ENCODE measurements around the gene LRFN2.

DNA sequence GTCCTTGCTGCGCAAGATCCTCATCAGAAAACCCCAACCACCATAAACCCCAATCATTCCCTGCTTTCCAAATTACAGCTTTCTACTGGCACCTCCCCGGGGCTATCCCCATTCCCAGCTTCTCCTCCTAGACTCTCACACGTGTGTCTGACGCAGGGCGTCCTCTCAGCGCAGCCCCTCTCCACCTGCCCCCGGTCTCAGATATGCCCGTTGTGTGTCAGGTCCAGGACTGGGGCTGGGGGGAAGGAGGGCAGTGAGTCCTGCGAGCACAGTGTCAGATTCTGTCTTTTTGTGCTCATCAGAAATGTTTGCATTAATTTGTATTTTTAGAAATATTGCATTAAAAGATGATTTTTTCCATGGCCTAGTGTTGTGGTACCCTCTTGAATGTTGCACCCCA is 48.6 kb downstream of the LRFN2 start:
- TF ChIP-seq, protein P1, sequence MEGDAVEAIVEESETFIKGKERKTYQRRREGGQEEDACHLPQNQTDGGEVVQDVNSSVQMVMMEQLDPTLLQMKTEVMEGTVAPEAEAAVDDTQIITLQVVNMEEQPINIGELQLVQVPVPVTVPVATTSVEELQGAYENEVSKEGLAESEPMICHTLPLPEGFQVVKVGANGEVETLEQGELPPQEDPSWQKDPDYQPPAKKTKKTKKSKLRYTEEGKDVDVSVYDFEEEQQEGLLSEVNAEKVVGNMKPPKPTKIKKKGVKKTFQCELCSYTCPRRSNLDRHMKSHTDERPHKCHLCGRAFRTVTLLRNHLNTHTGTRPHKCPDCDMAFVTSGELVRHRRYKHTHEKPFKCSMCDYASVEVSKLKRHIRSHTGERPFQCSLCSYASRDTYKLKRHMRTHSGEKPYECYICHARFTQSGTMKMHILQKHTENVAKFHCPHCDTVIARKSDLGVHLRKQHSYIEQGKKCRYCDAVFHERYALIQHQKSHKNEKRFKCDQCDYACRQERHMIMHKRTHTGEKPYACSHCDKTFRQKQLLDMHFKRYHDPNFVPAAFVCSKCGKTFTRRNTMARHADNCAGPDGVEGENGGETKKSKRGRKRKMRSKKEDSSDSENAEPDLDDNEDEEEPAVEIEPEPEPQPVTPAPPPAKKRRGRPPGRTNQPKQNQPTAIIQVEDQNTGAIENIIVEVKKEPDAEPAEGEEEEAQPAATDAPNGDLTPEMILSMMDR (IDR thresholded peaks at IDR 0.05; ENCODE audit: low read depth, low read length, missing input control), result no peak
- TF ChIP-seq, protein P2, sequence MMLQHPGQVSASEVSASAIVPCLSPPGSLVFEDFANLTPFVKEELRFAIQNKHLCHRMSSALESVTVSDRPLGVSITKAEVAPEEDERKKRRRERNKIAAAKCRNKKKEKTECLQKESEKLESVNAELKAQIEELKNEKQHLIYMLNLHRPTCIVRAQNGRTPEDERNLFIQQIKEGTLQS (IDR thresholded peaks at IDR 0.05), result no peak
- TF ChIP-seq GABPA (IDR thresholded peaks at IDR 0.05 in 1 of 2, conservative IDR thresholded peaks at IDR 0.05 in 1 of 2) (no peak), RAD21 (IDR thresholded peaks at IDR 0.05) (no peak)
- TF ChIP-seq, protein P3, sequence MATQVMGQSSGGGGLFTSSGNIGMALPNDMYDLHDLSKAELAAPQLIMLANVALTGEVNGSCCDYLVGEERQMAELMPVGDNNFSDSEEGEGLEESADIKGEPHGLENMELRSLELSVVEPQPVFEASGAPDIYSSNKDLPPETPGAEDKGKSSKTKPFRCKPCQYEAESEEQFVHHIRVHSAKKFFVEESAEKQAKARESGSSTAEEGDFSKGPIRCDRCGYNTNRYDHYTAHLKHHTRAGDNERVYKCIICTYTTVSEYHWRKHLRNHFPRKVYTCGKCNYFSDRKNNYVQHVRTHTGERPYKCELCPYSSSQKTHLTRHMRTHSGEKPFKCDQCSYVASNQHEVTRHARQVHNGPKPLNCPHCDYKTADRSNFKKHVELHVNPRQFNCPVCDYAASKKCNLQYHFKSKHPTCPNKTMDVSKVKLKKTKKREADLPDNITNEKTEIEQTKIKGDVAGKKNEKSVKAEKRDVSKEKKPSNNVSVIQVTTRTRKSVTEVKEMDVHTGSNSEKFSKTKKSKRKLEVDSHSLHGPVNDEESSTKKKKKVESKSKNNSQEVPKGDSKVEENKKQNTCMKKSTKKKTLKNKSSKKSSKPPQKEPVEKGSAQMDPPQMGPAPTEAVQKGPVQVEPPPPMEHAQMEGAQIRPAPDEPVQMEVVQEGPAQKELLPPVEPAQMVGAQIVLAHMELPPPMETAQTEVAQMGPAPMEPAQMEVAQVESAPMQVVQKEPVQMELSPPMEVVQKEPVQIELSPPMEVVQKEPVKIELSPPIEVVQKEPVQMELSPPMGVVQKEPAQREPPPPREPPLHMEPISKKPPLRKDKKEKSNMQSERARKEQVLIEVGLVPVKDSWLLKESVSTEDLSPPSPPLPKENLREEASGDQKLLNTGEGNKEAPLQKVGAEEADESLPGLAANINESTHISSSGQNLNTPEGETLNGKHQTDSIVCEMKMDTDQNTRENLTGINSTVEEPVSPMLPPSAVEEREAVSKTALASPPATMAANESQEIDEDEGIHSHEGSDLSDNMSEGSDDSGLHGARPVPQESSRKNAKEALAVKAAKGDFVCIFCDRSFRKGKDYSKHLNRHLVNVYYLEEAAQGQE (IDR thresholded peaks at IDR 0.05), result no peak
